ENCODE results near the gene SULT2B1. TPM values are rescaled to one million over a fixed set of nuclear protein-coding genes. Genes with fewer than 3 reads are reported as not detected.

SULT2B1 gene
- polyA plus RNA-seq, 1 donor from 2014 or later, result not detected

DNA sequence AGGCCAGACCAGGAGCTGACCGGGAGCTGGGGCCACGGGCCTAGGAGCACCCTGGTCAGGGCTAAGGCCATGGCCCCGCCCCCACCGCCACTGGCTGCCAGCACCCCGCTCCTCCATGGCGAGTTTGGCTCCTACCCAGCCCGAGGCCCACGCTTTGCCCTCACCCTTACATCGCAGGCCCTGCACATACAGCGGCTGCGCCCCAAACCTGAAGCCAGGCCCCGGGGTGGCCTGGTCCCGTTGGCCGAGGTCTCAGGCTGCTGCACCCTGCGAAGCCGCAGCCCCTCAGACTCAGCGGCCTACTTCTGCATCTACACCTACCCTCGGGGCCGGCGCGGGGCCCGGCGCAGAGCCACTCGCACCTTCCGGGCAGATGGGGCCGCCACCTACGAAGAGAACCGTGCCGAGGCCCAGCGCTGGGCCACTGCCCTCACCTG is 73.9 kb downstream of the SULT2B1 start:
- Histone ChIP-seq H3K4me3 (ENCODE audit: low read length) (peak overlapping the region; percentile 90), H3K36me3 (ENCODE audit: insufficient read depth, low read length) (no peaks in the 10 kb centered on the region), H2AFZ (ENCODE audit: low read depth, low read length) (no peak overlapping the region), H3K9me3 (ENCODE audit: low read length) (no peaks in the 10 kb centered on the region), H3K27me3 (ENCODE audit: insufficient read depth, low read depth, low read length) (no peaks in the 10 kb centered on the region), H3F3A (ENCODE audit: insufficient read depth, low read length, poor library complexity, severe bottlenecking) (peaks cover 5% of the 10 kb centered on the region), H3K79me2 (replicated peaks; ENCODE audit: insufficient read depth, low read length) (peaks cover 16% of the 10 kb centered on the region), H4K20me1 (ENCODE audit: insufficient read depth) (no peaks in the 10 kb centered on the region), H3K4me2 (ENCODE audit: low read length) (peak overlapping the region; percentile 93), H3K9me2 (ENCODE audit: insufficient read depth, low read length) (no peaks in the 10 kb centered on the region), H3K9ac (ENCODE audit: low read length) (peak overlapping the region; percentile 94), H3K27ac (ENCODE audit: low read length) (no peak overlapping the region)
- TF ChIP-seq TAF1 (IDR thresholded peaks at IDR 0.05; ENCODE audit: low read depth) (no peak), SMC3 (conservative IDR thresholded peaks at IDR 0.05; ENCODE audit: poor library complexity) (no peak), EZH2 (IDR thresholded peaks at IDR 0.05; ENCODE audit: borderline replicate concordance, insufficient read depth, low read length, poor library complexity, severe bottlenecking) (no peak), RAD21 (conservative IDR thresholded peaks at IDR 0.05) (no peak), POLR2AphosphoS5 (IDR thresholded peaks at IDR 0.05) (no peak), CTCF (IDR thresholded peaks at IDR 0.05; ENCODE audit: poor library complexity, severe bottlenecking) (no peak)
- TF ChIP-seq, protein P1, sequence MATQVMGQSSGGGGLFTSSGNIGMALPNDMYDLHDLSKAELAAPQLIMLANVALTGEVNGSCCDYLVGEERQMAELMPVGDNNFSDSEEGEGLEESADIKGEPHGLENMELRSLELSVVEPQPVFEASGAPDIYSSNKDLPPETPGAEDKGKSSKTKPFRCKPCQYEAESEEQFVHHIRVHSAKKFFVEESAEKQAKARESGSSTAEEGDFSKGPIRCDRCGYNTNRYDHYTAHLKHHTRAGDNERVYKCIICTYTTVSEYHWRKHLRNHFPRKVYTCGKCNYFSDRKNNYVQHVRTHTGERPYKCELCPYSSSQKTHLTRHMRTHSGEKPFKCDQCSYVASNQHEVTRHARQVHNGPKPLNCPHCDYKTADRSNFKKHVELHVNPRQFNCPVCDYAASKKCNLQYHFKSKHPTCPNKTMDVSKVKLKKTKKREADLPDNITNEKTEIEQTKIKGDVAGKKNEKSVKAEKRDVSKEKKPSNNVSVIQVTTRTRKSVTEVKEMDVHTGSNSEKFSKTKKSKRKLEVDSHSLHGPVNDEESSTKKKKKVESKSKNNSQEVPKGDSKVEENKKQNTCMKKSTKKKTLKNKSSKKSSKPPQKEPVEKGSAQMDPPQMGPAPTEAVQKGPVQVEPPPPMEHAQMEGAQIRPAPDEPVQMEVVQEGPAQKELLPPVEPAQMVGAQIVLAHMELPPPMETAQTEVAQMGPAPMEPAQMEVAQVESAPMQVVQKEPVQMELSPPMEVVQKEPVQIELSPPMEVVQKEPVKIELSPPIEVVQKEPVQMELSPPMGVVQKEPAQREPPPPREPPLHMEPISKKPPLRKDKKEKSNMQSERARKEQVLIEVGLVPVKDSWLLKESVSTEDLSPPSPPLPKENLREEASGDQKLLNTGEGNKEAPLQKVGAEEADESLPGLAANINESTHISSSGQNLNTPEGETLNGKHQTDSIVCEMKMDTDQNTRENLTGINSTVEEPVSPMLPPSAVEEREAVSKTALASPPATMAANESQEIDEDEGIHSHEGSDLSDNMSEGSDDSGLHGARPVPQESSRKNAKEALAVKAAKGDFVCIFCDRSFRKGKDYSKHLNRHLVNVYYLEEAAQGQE (IDR thresholded peaks at IDR 0.05; ENCODE audit: borderline replicate concordance), result no peak

GRCh38 chr19:48627201-48627864 is 75.4 kb downstream of the SULT2B1 start:
- Histone ChIP-seq H3F3A (ENCODE audit: insufficient read depth, low read length, poor library complexity, severe bottlenecking) (peaks cover 5% of the 10 kb centered on the region), H3K4me3 (ENCODE audit: low read length) (no peak overlapping the region), H2AFZ (ENCODE audit: low read depth, low read length) (no peak overlapping the region), H3K36me3 (ENCODE audit: insufficient read depth, low read length) (no peaks in the 10 kb centered on the region), H3K79me2 (replicated peaks; ENCODE audit: insufficient read depth, low read length) (peaks cover 16% of the 10 kb centered on the region), H3K9me3 (ENCODE audit: low read length) (no peaks in the 10 kb centered on the region), H3K27me3 (ENCODE audit: insufficient read depth, low read depth, low read length) (no peaks in the 10 kb centered on the region), H3K9ac (ENCODE audit: low read length) (no peak overlapping the region), H3K9me2 (ENCODE audit: insufficient read depth, low read length) (no peaks in the 10 kb centered on the region), H3K4me2 (ENCODE audit: low read length) (no peak overlapping the region), H3K27ac (ENCODE audit: low read length) (no peak overlapping the region), H4K20me1 (ENCODE audit: insufficient read depth) (no peaks in the 10 kb centered on the region)
- TF ChIP-seq EP300 (conservative IDR thresholded peaks at IDR 0.05; ENCODE audit: poor library complexity, severe bottlenecking), result no peak
- no peak for TF ChIP-seq POLR2AphosphoS5 (IDR thresholded peaks at IDR 0.05)
- no peak for TF ChIP-seq EZH2 (IDR thresholded peaks at IDR 0.05; ENCODE audit: borderline replicate concordance, insufficient read depth, low read length, poor library complexity, severe bottlenecking)

Measured in neural cell (in vitro differentiated cells).